Kidney (tissue), 14 donors: ENCODE results near the gene RPP40. TPM values are rescaled to one million over a fixed set of nuclear protein-coding genes. Genes with fewer than 3 reads are reported as not detected.

Experiments used
- DNase-seq, 5 donors: peaks; one replicate each; pipeline ENCODE4 v3.0.0-alpha.2; 2013 to 2020
- FAIRE-seq: peaks from 2 replicates; lab custom pipeline; 2012; peaks lifted over from hg19 to GRCh38; lab: Jason Lieb, UNC
- H3K27ac ChIP-seq, 2 donors: one replicate each; pipeline ENCODE4 v1.7.0; 2013; ENCODE audit warnings: low read depth in 2 of 2, low read length in 2 of 2, inconsistent platforms in 1 of 2
- H3K27me3 ChIP-seq: one replicate; pipeline ENCODE4 v1.7.1; 2013; ENCODE audit warnings: low read length, inconsistent platforms; ENCODE audit not compliant: control insufficient read depth, insufficient read depth
- H3K36me3 ChIP-seq, 3 donors: one replicate each; pipeline versions ENCODE4 v1.7.0 to v1.7.1; 2013; ENCODE audit warnings: low read length in 3 of 3, control low read depth in 1 of 3, inconsistent platforms in 1 of 3; ENCODE audit not compliant: insufficient read depth in 3 of 3, control insufficient read depth in 2 of 3
- H3K4me1 ChIP-seq, 3 donors: one replicate each; pipeline versions ENCODE4 v1.7.0 to v1.7.1; 2013; ENCODE audit warnings: low read length in 3 of 3, inconsistent platforms in 1 of 3, low read depth in 1 of 3; ENCODE audit not compliant: control insufficient read depth in 2 of 3, insufficient read depth in 2 of 3
- H3K4me3 ChIP-seq, 3 donors: one replicate each; pipeline versions ENCODE4 v1.7.0 to v1.8.1; 2013; ENCODE audit warnings: low read length in 3 of 3, control low read depth in 1 of 3, inconsistent platforms in 1 of 3
- H3K9ac ChIP-seq, 3 donors: one replicate each; pipeline versions ENCODE4 v1.7.0 to v1.7.1; 2013; ENCODE audit warnings: low read length in 3 of 3, control low read depth in 1 of 3, inconsistent platforms in 1 of 3
- H3K9me3 ChIP-seq, 3 donors: one replicate each; pipeline versions ENCODE4 v1.7.0 to v1.7.1; 2013; ENCODE audit warnings: low read length in 3 of 3, control low read depth in 1 of 3, inconsistent platforms in 1 of 3; ENCODE audit not compliant: control insufficient read depth in 2 of 3, insufficient read depth in 1 of 3
- intact Hi-C: fragments of 100-400 bp; cut with DNase I; formaldehyde crosslinking; loops from one replicate; pipeline ENCODE4 v1.11.1; 2022
- polyA plus RNA-seq: library from polyadenylated mRNA; stranded (reverse); fragments of 350-450 nt; fragmentation: Illumina TruSeq; extraction: RNeasy Lipid Tissue Mini Kit (QIAGEN cat#74804); gene quantifications from one replicate; pipeline ENCODE4 v1.2.3, GENCODE V29; 2014; ENCODE audit warnings: low read depth, low replicate concordance; ENCODE audit not compliant: insufficient read depth
- total RNA-seq: library from RNA; stranded (reverse); fragmentation: NEBNext Ultra II Directional; extraction: Animal tissue kit (Norgen Biotek cat#: 25700); gene quantifications from one replicate; pipeline ENCODE4 v1.2.1, GENCODE V29; 2021
- TF ChIP-seq, protein P1 (sequence below): IDR thresholded peaks from 3 replicates; pipeline ENCODE4 v1.5.1; 2012; ENCODE audit warnings: mild to moderate bottlenecking, moderate library complexity, borderline replicate concordance; ENCODE audit not compliant: insufficient read depth; ENCODE audit errors: extremely low read depth
- donor health status: control.
- donor health status: control.
- donor health status: control.
- donor health status: control.
- donor health status: control.
- donor health status: DM: yes; HTN: yes; CAD: no.
- donor health status: Normal renal cell carcinoma (clear cell type).

The RPP40 gene
- total and polyA plus RNA-seq, 2 donors from 2014 or later = 3.7 to 7.4 TPM

DNA sequence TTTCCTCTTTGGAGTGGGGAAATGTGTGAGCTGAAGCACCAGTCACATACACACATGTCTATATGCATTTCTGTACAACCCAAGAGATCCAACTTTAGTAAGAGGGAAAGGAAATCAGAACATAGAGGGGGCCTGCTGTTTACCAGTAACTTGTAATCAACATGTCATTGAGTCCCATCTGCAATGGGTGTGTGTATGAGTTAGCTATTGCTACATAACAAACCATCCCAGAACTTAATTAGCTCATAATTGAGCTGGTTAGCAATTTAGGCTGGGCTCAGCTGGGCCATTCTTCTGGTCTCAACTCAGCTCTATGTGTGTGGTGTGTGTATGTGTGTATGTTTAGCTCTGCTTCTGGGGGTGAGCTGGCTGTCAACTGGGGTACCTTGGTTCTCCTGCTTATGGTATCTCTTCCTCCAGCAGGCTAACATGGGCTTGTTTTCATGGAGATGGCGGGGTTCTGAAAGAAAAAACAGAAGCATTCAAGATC is 10.3 kb upstream of the RPP40 start:
- no peak for FAIRE-seq

GRCh38 chr6:5012519-5012918 is 8.7 kb upstream of the RPP40 start:
- DNase-seq (peak in 1 of 5 donors; percentile 35), FAIRE-seq (no peak)
- no peak overlapping the region for H3K4me3 ChIP-seq
- H3K9ac ChIP-seq = no peak overlapping the region
- TF ChIP-seq, protein P1, sequence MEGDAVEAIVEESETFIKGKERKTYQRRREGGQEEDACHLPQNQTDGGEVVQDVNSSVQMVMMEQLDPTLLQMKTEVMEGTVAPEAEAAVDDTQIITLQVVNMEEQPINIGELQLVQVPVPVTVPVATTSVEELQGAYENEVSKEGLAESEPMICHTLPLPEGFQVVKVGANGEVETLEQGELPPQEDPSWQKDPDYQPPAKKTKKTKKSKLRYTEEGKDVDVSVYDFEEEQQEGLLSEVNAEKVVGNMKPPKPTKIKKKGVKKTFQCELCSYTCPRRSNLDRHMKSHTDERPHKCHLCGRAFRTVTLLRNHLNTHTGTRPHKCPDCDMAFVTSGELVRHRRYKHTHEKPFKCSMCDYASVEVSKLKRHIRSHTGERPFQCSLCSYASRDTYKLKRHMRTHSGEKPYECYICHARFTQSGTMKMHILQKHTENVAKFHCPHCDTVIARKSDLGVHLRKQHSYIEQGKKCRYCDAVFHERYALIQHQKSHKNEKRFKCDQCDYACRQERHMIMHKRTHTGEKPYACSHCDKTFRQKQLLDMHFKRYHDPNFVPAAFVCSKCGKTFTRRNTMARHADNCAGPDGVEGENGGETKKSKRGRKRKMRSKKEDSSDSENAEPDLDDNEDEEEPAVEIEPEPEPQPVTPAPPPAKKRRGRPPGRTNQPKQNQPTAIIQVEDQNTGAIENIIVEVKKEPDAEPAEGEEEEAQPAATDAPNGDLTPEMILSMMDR = no peak
- no peaks in the 10 kb centered on the region for H3K36me3 ChIP-seq
- no peaks in the 10 kb centered on the region for H3K9me3 ChIP-seq
- H3K4me1 ChIP-seq = no peaks in the 10 kb centered on the region
- H3K27ac ChIP-seq = no peak overlapping the region
- H3K27me3 ChIP-seq = no peaks in the 10 kb centered on the region
- intact Hi-C loops = no loop called here

More for the DNA sequence above, 10.3 kb upstream of the RPP40 start:
- Histone ChIP-seq H3K27me3 (no peaks in the 10 kb centered on the region), H3K9me3 (no peaks in the 10 kb centered on the region), H3K9ac (no peak overlapping the region), H3K27ac (no peak overlapping the region), H3K4me3 (no peak overlapping the region), H3K4me1 (no peaks in the 10 kb centered on the region), H3K36me3 (no peaks in the 10 kb centered on the region)
- TF ChIP-seq, protein P1 = no peak
- intact Hi-C loops = no loop called here
- DNase-seq = no peak

GRCh38 chr6:5011346-5011745 is 7.5 kb upstream of the RPP40 start:
- H3K27ac ChIP-seq = no peak overlapping the region
- FAIRE-seq (no peak), DNase-seq (no peak)
- H3K9ac ChIP-seq = no peak overlapping the region
- intact Hi-C loops = no loop called here
- no peaks in the 10 kb centered on the region for H3K9me3 ChIP-seq
- TF ChIP-seq, protein P1 = no peak
- H3K36me3 ChIP-seq = no peaks in the 10 kb centered on the region
- H3K27me3 ChIP-seq = no peaks in the 10 kb centered on the region
- no peak overlapping the region for H3K4me3 ChIP-seq
- no peaks in the 10 kb centered on the region for H3K4me1 ChIP-seq

DNA sequence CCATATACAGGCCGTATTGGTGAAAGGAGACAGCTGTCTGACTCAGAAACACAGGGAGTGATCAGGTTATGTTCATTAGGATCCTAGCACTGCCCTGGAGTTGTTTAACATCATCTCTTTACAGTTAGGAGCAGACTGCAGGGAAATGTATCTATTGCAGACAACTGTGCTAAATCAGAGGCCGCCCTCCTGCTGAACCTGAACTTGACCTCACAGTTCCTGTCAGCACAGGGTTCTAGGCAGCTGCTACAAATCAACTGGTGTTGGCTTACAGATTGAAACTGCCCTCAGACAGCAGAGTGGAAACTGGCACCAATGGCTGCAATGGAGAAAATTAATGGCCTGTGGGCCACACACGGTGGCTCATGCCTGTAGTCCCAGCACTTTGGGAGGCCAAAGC is 3.7 kb upstream of the RPP40 start:
- intact Hi-C loops = no loop called here
- Histone ChIP-seq H3K27me3 (no peaks in the 10 kb centered on the region), H3K36me3 (no peaks in the 10 kb centered on the region), H3K9me3 (no peaks in the 10 kb centered on the region), H3K27ac (no peak overlapping the region), H3K9ac (no peak overlapping the region), H3K4me1 (no peaks in the 10 kb centered on the region), H3K4me3 (no peak overlapping the region)
- no peak for DNase-seq
- TF ChIP-seq, protein P1 = no peak
- FAIRE-seq = no peak
